Stimulated activated CD8-positive, alpha-beta memory T cell treated with anti-CD3 and anti-CD28 coated beads, Interleukin-15, amount 100 ng/mL, for 24 hours (primary cell): Measurements from ENCODE around the gene ATF1.
"Not testable (repeated sequence)": the region's sequence is repeated elsewhere in the genome, so short reads cannot be mapped to it uniquely, and the experiment has no call there.

ENCODE experiments used
- DNase-seq: peaks from one replicate; pipeline ENCODE4 v3.0.0-alpha.2; 2020; ENCODE audit warnings: low read depth

ATF1 gene

GRCh38 chr12:50753232-50753769 is 10.6 kb upstream of the ATF1 start:
- DNase-seq, result no peak

GRCh38 chr12:50764286-50765094 is 589 bp downstream of the ATF1 start:
- DNase-seq, result peak; percentile 65

- no peak for DNase-seq
Measured at GRCh38 chr12:50765095-50765911, 1.4 kb downstream of the ATF1 start.

- no peak for DNase-seq
Measured at GRCh38 chr12:50768391-50768790, 4.5 kb downstream of the ATF1 start.

GRCh38 chr12:50768813-50769212 is 4.9 kb downstream of the ATF1 start:
- not testable (repeated sequence) for DNase-seq

GRCh38 chr12:50771409-50771808 is 7.5 kb downstream of the ATF1 start:
- no peak for DNase-seq

GRCh38 chr12:50772470-50772869 is 8.6 kb downstream of the ATF1 start:
- DNase-seq, result no peak

GRCh38 chr12:50772877-50773276 is 9.0 kb downstream of the ATF1 start:
- no peak for DNase-seq

- no peak for DNase-seq
Measured at GRCh38 chr12:50775251-50775650, 11.3 kb downstream of the ATF1 start.

GRCh38 chr12:50776749-50777728 is 13.1 kb downstream of the ATF1 start:
- no peak for DNase-seq

- DNase-seq, result no peak
Measured at GRCh38 chr12:50778663-50779590, 15.0 kb downstream of the ATF1 start.

- no peak for DNase-seq
Measured at GRCh38 chr12:50780013-50780412, 16.1 kb downstream of the ATF1 start.

GRCh38 chr12:50784501-50784900 is 20.6 kb downstream of the ATF1 start:
- DNase-seq, result no peak

- no peak for DNase-seq
Measured at GRCh38 chr12:50785406-50786001, 21.6 kb downstream of the ATF1 start.

- no peak for DNase-seq
Measured at GRCh38 chr12:50786498-50787231, 22.8 kb downstream of the ATF1 start.

- DNase-seq, result no peak
Measured at GRCh38 chr12:50787618-50788017, 23.7 kb downstream of the ATF1 start.

- no peak for DNase-seq
Measured at GRCh38 chr12:50788561-50788960, 24.7 kb downstream of the ATF1 start.

GRCh38 chr12:50790081-50790480 is 26.2 kb downstream of the ATF1 start:
- DNase-seq, result no peak

GRCh38 chr12:50799908-50800307 is 36.0 kb downstream of the ATF1 start:
- DNase-seq, result no peak
